Skeletal muscle tissue (tissue), 4 donors: ENCODE data around the gene VAV2. TPM values are rescaled to one million over a fixed set of nuclear protein-coding genes. Genes with fewer than 3 reads are reported as not detected.

Source experiments
- H3K27ac ChIP-seq: one replicate; pipeline ENCODE4 v1.7.0; 2013; ENCODE audit warnings: mild to moderate bottlenecking, low read depth, low read length, inconsistent platforms
- H3K27me3 ChIP-seq, 3 donors: one replicate each; pipeline ENCODE4 v1.7.0; 2013; ENCODE audit warnings: low read length in 3 of 3; ENCODE audit not compliant: control insufficient read depth in 3 of 3, insufficient read depth in 3 of 3
- H3K36me3 ChIP-seq, 3 donors: one replicate each; pipeline ENCODE4 v1.7.0; 2013; ENCODE audit warnings: low read length in 3 of 3; ENCODE audit not compliant: control insufficient read depth in 3 of 3, insufficient read depth in 3 of 3
- H3K4me1 ChIP-seq, 3 donors: one replicate each; pipeline ENCODE4 v1.7.0; 2013; ENCODE audit warnings: low read length in 3 of 3, mild to moderate bottlenecking in 3 of 3; ENCODE audit not compliant: control insufficient read depth in 3 of 3, insufficient read depth in 3 of 3
- H3K4me3 ChIP-seq, 3 donors: one replicate each; pipeline ENCODE4 v1.7.0; 2013; ENCODE audit warnings: low read length in 3 of 3
- H3K9ac ChIP-seq, 3 donors: one replicate each; pipeline ENCODE4 v1.7.0; 2013; ENCODE audit warnings: low read length in 3 of 3, mild to moderate bottlenecking in 3 of 3, moderate library complexity in 2 of 3, low read depth in 1 of 3
- H3K9me3 ChIP-seq, 3 donors: one replicate each; pipeline ENCODE4 v1.7.0; 2013; ENCODE audit warnings: low read length in 3 of 3; ENCODE audit not compliant: control insufficient read depth in 3 of 3
- total RNA-seq: library from RNA; depleted of rRNA; stranded (reverse); fragments of >200 nt; gene quantifications from one replicate; pipeline ENCODE4 v1.2.3, GENCODE V29; 2014
- donor health status: Osteomylitis.

Gene VAV2
- total RNA-seq, 1 donor from 2014 or later, result 9.9 TPM

GRCh38 chr9:133996531-133997520, 4.7 kb upstream of the VAV2 start:
- peaks cover 11 to 47% (median 24%) of the 10 kb centered on the region in 3 donors for H3K27me3 ChIP-seq
- H3K4me1 ChIP-seq, result peaks cover 10 to 12% (median 11%) of the 10 kb centered on the region in 3 donors
- no peak overlapping the region for H3K27ac ChIP-seq
- no peak overlapping the region for H3K4me3 ChIP-seq
- H3K9ac ChIP-seq, result no peak overlapping the region
- no peaks in the 10 kb centered on the region for H3K36me3 ChIP-seq
- no peaks in the 10 kb centered on the region for H3K9me3 ChIP-seq

- Histone ChIP-seq H3K27me3 (peaks cover 15 to 59% (median 33%) of the 10 kb centered on the region in 3 donors), H3K9me3 (no peaks in the 10 kb centered on the region), H3K4me3 (no peak overlapping the region), H3K9ac (no peak overlapping the region), H3K36me3 (no peaks in the 10 kb centered on the region), H3K4me1 (peaks cover 14 to 15% (median 15%) of the 10 kb centered on the region in 3 donors), H3K27ac (no peak overlapping the region)
Observed at GRCh38 chr9:133995012-133995896, 3.1 kb upstream of the VAV2 start.

GRCh38 chr9:133994353-133995011, 2.4 kb upstream of the VAV2 start:
- Histone ChIP-seq H3K4me3 (no peak overlapping the region), H3K9ac (no peak overlapping the region), H3K9me3 (no peaks in the 10 kb centered on the region), H3K27me3 (peaks cover 21 to 59% (median 38%) of the 10 kb centered on the region in 3 donors), H3K36me3 (no peaks in the 10 kb centered on the region), H3K27ac (no peak overlapping the region), H3K4me1 (peaks cover 15 to 19% (median 15%) of the 10 kb centered on the region in 3 donors)

GRCh38 chr9:133993635-133994253, 1.6 kb upstream of the VAV2 start:
- H3K9ac ChIP-seq, result peak overlapping the region in 1 of 3 donors; percentile 75
- peaks cover 15 to 19% (median 15%) of the 10 kb centered on the region in 3 donors for H3K4me1 ChIP-seq
- H3K9me3 ChIP-seq, result no peaks in the 10 kb centered on the region
- H3K27ac ChIP-seq, result no peak overlapping the region
- peak overlapping the region; percentile 68 to 74 (median 73) for H3K4me3 ChIP-seq
- H3K36me3 ChIP-seq, result no peaks in the 10 kb centered on the region
- H3K27me3 ChIP-seq, result peaks cover 21 to 59% (median 38%) of the 10 kb centered on the region in 3 donors

GRCh38 chr9:133992780-133993634, 883 bp upstream of the VAV2 start:
- no peaks in the 10 kb centered on the region for H3K9me3 ChIP-seq
- H3K4me1 ChIP-seq, result peaks cover 15 to 19% (median 15%) of the 10 kb centered on the region in 3 donors
- H3K36me3 ChIP-seq, result no peaks in the 10 kb centered on the region
- H3K27ac ChIP-seq, result peak overlapping the region; percentile 76
- peaks cover 21 to 59% (median 38%) of the 10 kb centered on the region in 3 donors for H3K27me3 ChIP-seq
- peak overlapping the region; percentile 50 to 75 (median 72) for H3K9ac ChIP-seq
- peak overlapping the region; percentile 68 to 74 (median 73) for H3K4me3 ChIP-seq

GRCh38 chr9:133991214-133991921, 756 bp downstream of the VAV2 start:
- no peaks in the 10 kb centered on the region for H3K9me3 ChIP-seq
- H3K9ac ChIP-seq, result peak overlapping the region in 1 of 3 donors; percentile 45
- peaks cover 21 to 51% (median 45%) of the 10 kb centered on the region in 3 donors for H3K27me3 ChIP-seq
- H3K36me3 ChIP-seq, result no peaks in the 10 kb centered on the region
- no peak overlapping the region for H3K27ac ChIP-seq
- peak overlapping the region; percentile 23 to 51 (median 47) for H3K4me3 ChIP-seq
- peaks cover 15 to 19% (median 15%) of the 10 kb centered on the region in 3 donors for H3K4me1 ChIP-seq

GRCh38 chr9:133990366-133991213, 1.5 kb downstream of the VAV2 start:
- Histone ChIP-seq H3K4me3 (peak overlapping the region; percentile 30 to 51 (median 47)), H3K4me1 (peaks cover 15 to 19% (median 15%) of the 10 kb centered on the region in 3 donors), H3K9ac (no peak overlapping the region), H3K27me3 (peaks cover 21 to 51% (median 47%) of the 10 kb centered on the region in 3 donors), H3K9me3 (no peaks in the 10 kb centered on the region), H3K36me3 (no peaks in the 10 kb centered on the region), H3K27ac (no peak overlapping the region)
